ENCODE measurements around the gene RING1.

Gene RING1

DNA sequence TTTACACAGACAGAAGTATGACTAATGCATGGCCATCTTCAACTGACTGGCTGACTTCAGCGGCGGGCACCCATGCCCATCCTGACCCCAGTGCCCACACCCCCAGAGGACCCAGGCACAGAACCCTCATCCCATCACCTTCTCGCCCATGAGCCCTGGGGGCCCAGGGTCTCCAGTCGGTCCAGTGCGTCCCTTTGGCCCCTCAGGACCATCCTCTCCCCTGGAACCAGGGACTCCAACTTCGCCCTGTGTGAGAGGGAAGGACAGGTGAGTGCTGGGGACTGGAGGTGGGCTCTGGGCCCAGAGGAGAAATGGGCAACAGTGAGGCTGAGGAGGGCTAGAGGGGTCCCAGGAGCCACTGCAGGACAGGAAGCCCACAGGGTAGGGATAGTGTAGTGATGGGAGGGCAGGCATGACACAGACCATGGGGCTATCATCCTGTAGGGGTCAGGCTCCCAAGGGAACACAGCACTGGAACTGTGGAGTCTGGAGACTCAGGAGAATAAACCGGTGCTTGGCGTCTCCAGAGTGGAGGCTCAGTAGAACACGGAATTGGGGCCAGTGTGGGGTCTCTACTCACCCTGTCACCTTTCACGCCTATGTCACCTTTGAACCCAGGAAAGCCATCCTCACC lies 32.7 kb upstream of the RING1 start:
- Mint-ChIP-seq H3K36me3 (ENCODE audit: low read depth) (no peaks in the 10 kb centered on the region), H3K4me3 (no peak overlapping the region), H3K4me1 (peaks cover 41% of the 10 kb centered on the region), H3K9me3 (no peaks in the 10 kb centered on the region), H3K27ac (no peak overlapping the region), H3K27me3 (ENCODE audit: low read depth, poor library complexity) (peaks cover 57% of the 10 kb centered on the region)
- no peak for DNase-seq
- TF ChIP-seq CTCF (IDR thresholded peaks at IDR 0.05), result no peak

- no peak for DNase-seq
- no peak overlapping the region for H3K4me3 Mint-ChIP-seq
- peaks cover 65% of the 10 kb centered on the region for H3K27me3 Mint-ChIP-seq (ENCODE audit: low read depth, poor library complexity)
- no peak for TF ChIP-seq CTCF (IDR thresholded peaks at IDR 0.05)
- peaks cover 48% of the 10 kb centered on the region for H3K4me1 Mint-ChIP-seq
- no peaks in the 10 kb centered on the region for H3K9me3 Mint-ChIP-seq
- no peaks in the 10 kb centered on the region for H3K36me3 Mint-ChIP-seq (ENCODE audit: low read depth)
- H3K27ac Mint-ChIP-seq, result no peak overlapping the region
These were observed 31.4 kb upstream of the RING1 start for GRCh38 chr6:33176906-33177305.

DNA sequence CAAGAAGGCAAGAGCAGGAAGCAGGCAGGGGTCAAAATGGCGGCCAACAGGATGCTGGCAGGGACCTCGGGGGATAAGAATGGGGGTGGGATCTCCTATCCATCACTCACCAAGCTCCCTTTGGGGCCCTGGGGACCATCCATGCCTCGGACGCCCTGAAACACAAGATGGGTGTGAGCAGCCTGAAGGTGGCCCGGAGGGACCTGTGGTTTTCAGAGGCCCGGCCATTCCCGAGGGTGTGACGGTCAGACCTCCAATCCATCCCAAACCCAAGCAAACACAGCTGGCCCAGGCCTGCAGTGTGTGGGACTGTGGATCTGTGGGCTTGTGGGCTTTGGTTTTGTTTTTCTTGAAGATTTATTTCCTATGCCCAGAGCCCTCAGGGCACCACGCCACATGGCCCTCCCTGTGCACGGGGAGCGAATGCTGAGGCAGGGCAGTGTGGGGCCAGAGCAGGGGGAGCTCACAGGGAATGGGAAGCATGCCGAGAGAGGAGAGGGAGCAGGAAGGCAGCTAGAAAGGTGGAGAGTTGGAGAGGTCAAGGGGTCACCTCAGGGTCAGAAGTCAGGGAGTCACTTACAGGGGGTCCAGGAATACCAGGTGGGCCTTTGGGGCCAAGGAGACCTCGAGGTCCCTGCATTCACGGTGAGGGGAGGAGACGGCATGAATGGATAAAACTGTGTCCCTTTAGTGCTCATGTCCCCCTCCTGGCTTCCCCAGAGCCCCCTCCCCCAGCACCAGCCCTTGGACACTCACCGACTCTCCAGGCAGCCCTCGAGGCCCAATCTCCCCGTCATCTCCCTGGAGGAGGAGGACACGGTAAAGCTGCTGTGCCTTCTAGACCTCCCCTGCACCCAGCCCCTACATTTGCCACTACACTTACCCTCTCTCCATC lies 30.5 kb upstream of the RING1 start:
- no peaks in the 10 kb centered on the region for H3K9me3 Mint-ChIP-seq
- H3K4me1 Mint-ChIP-seq, result peaks cover 43% of the 10 kb centered on the region
- no peaks in the 10 kb centered on the region for H3K36me3 Mint-ChIP-seq (ENCODE audit: low read depth)
- peak overlapping the region; percentile 88 for H3K27ac Mint-ChIP-seq
- H3K4me3 Mint-ChIP-seq, result peak overlapping the region; percentile 66
- DNase-seq, result no peak
- peaks cover 63% of the 10 kb centered on the region for H3K27me3 Mint-ChIP-seq (ENCODE audit: low read depth, poor library complexity)
- no peak for TF ChIP-seq CTCF (IDR thresholded peaks at IDR 0.05)

DNA sequence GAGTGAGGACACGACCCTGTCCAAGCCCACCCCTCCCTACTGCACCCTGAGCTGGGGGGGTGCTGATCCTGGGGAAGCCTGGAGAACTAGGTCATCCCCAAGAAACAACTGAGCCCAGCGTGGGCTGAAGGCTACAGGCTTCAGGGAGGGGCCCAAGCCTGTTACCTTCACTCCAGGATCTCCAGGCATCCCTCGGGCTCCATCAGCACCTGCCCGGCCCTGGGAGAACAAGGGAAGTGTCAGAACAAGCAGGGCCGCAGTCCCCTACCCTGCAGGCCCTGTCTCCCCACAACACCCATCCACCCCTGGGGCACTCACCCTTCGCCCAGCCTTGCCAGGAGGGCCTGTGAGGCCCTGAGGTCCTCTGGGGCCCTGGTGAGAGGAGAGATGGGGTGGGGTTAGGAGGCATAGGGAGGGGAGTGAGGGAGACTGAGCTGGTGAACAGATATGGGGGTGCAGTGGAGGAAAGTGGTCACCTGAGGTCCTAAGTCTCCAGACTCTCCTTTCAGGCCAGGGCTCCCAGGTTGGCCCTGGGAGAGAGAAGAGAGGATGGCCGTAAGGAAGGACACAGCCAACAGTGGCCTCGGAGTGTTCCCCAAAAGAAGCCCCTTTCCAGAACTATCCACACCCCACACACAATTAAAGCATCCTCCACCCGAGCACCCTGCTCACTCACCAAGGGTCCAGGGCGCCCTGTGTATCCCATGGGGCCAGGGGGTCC lies 29.4 kb upstream of the RING1 start:
- Mint-ChIP-seq H3K27me3 (ENCODE audit: low read depth, poor library complexity) (peaks cover 58% of the 10 kb centered on the region), H3K27ac (no peak overlapping the region), H3K9me3 (peaks cover 4% of the 10 kb centered on the region), H3K36me3 (ENCODE audit: low read depth) (no peaks in the 10 kb centered on the region), H3K4me1 (peaks cover 42% of the 10 kb centered on the region), H3K4me3 (no peak overlapping the region)
- no peak for DNase-seq
- TF ChIP-seq CTCF (IDR thresholded peaks at IDR 0.05), result no peak

DNA sequence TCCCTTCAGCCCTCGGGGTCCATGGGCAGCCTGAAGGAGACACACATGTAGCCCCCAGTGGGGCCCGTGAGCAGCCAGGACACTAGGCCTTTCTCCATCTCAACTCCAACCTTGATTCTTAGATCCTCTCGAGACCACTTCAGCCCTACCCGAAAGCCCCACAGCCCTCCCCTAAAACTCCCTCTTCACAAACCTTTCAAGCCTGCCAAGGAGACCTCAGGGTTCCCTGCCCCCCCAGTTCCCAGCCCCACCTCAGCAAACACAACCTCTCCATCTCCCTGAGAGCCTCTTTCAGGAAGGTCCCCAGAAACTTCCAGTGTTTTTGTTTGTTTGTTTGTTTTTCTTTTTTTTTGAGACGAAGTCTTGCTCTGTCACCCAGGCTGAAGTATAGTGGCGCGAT lies 27.2 kb upstream of the RING1 start:
- H3K4me3 Mint-ChIP-seq, result no peak overlapping the region
- peaks cover 59% of the 10 kb centered on the region for H3K27me3 Mint-ChIP-seq (ENCODE audit: low read depth, poor library complexity)

More for the DNA sequence above, 27.2 kb upstream of the RING1 start:
- Mint-ChIP-seq H3K36me3 (ENCODE audit: low read depth) (no peaks in the 10 kb centered on the region), H3K9me3 (peaks cover 4% of the 10 kb centered on the region), H3K27ac (no peak overlapping the region), H3K4me1 (peaks cover 43% of the 10 kb centered on the region)
- no peak for DNase-seq
- TF ChIP-seq CTCF (IDR thresholded peaks at IDR 0.05), result no peak

Data from nephron progenitor cell (in vitro differentiated cells).